HG03575 (cell line): ENCODE data around the gene ADPRM.
A peak's percentile ranks its signal among the peaks of the same experiment; 100 is the strongest.

Experiments
- ATAC-seq: cut with Tn5 transposase; IDR thresholded peaks from one replicate; pipeline ENCODE4 v1.9.1; 2021; ENCODE audit not compliant: unreplicated experiment, insufficient number of reproducible peaks, low FRiP score; ENCODE audit errors: extremely low read depth

Gene ADPRM, protein sequence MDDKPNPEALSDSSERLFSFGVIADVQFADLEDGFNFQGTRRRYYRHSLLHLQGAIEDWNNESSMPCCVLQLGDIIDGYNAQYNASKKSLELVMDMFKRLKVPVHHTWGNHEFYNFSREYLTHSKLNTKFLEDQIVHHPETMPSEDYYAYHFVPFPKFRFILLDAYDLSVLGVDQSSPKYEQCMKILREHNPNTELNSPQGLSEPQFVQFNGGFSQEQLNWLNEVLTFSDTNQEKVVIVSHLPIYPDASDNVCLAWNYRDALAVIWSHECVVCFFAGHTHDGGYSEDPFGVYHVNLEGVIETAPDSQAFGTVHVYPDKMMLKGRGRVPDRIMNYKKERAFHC

DNA sequence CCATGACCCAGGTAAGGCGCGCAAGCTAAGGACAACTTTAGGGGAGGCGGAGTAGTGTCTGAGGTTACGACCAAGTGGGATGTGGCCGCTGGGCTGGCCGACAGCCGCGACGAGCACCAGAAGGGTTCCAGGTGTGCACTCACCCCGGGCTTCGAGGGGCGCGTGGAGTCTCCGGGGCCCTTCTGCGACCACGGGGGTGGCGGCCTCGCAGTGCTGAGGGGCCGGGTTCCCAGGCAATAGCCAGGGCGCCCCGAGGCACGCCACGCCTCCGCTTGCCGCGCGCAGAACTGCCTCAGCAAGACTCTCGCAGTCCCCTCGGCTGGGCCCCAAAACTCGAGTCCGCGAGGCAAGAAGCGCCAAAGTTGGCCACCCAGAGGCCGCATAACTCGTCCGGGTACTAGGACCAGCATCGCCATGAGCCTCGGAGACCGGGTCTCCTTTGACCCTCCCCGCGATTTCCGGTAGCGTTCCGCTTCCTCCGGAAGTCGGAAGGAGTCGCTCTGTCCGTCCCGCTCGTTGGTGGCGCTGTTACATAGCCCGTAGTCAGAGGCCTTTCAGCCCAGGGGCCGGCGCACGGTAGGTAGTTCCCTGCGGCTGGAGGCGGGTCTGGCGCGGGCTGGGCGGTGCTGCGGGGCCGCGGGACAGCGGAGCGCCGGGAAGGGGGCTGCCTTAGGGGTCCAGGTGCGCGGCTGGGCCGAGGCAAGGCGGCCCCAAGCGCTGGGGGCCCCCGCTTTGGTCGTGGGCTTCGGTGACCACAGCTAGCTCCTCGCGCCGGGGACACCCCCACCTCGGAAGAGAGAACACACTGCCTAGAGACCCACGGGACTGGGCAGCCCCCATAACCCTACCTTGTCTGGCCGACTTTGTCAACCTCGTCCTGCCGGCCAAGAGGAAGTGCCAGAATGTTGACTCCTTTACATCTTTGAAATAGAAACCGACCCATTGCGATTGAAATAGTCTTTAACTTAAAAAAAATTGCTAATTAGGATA is at the start of gene ADPRM, which contains the start of gene SCO1:
Gene ADPRM, plus strand, starts transcription at position 503 of the 990 bp plus-strand sequence. CDS start 7,333 bp downstream, outside the sequence.
Gene SCO1, minus strand, starts transcription at position 442 of the 990 bp plus-strand sequence. Its CDS starts 26 bp downstream, at position 416.
- ATAC-seq, result peak; percentile 84

DNA sequence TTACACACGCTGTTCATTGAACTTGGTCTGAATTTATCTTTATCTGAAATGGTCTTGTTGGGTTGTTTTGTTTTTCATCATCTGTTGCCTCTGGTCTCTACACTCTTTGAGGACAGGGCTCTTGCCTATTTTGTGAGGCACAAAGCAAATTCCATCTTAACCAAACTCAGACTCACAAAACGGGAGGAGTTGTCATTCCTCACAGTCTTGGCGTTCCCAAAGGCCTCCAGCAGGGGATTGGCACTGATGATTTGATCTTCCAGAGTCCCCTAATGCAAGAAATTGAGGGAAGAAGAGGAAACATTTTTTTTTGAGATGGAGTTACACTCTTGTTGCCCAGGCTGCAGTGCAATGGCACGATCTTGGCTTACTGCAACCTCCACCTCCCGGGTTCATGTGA is 49.0 kb upstream of the ADPRM start:
- no peak for ATAC-seq

DNA sequence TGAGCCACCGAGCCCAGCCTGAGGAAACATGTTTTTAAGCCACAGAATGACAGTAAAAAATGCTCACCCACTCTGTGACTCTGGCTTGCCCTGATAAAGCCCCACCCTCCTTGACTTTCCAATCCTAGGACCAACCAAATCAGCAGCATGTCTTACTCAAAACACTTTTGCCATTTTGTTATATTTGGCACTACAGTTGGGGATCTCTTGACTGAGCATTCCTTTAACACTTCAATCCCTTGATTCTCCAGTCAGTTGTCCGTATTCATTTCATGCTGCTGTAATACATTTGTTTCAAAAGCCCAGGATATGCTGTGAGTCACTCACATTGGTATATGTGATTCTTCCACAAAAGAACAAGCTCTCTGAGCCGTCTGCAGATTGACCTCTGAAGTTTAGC is 48.4 kb upstream of the ADPRM start:
- ATAC-seq, result no peak

DNA sequence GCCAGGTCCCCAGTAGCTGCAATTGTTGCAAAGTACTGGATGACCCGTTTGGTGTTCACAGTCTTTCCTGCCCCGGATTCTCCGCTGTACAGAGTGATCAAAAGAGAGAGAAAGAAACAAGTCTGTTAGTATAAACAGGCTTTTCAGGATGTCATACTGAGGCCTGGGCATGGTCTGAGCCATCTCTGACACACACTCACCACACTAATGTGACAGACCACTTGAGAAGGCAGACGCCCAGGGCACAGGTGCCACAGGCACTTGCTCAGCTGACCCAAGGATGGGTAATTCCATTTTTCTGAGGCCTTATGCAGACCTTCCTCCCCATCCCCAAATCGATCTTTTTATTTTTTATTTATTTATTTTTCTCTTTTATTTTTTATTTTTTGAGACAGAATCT is 47.8 kb upstream of the ADPRM start:
- ATAC-seq, result no peak

DNA sequence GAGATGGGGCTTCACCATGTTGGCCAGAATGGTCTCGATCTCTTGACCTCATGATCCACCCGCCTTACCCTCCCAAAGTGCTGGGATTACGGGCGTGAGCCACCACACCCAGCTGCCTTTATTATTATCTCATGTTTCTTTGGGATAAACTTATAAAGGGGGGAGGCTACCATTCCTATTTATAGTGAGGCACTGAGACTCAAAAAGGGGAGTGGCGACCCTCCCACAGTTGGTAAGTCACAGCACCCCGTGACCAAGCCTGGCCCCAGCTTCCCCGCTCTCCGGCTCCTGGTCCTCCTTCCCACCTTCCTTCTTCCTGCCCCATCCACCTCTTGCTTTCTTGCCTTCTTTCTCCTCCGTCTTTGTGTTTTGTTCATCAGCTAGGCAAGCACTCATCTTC is 45.5 kb upstream of the ADPRM start:
- ATAC-seq, result no peak

DNA sequence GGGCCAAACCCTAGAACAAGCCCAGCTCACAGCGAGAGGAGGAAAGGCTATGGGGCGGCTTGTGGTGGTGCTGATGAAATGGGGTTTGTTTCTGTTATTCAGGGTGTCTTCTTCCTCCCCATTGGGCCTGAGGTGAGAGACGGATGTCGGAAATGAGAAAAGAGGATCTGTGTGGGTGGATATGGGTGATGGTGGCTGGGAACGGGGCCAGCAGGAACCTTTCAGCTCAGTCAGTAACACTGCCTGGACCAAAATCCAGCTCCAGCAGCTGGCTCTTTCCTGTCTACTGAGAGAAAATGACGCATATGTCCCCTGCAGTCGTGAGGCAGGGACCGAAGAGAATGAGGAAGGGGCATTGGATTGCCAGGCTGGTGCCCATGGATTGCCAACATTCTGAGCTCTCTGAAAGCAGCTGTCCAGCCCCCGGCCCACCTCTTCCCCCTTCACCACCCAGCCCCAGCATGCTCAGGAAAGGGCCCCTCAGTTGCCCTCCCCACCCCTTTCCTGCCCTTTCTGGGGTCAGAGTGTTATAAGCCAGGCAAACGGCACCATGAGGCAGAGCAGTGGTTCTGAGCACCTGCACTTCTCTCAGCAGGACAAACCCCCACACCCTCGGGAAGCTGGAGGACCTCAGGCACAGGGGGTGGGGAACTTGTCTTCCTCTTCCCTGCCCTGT is 44.3 kb upstream of the ADPRM start:
- ATAC-seq, result no peak

DNA sequence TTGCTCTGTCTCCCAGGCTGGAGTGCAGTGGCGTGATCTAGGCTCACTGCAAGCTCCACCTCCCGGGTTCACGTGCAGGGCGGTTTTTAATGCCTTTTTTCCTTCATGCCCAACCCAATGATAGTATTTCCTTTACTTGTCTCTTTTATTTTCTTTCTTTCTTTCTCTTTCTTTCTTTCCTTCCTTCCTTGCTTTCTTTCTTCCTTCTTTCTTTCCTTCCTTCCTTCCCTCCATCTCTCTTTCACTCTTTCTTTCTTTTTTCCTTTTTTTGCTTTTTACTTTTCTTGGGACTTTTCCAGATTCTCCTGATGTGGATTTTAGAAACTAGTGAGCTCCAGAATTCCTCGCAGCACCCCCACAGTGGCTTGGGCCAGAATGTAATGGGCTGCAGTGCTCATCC is 43.4 kb upstream of the ADPRM start:
- no peak for ATAC-seq

DNA sequence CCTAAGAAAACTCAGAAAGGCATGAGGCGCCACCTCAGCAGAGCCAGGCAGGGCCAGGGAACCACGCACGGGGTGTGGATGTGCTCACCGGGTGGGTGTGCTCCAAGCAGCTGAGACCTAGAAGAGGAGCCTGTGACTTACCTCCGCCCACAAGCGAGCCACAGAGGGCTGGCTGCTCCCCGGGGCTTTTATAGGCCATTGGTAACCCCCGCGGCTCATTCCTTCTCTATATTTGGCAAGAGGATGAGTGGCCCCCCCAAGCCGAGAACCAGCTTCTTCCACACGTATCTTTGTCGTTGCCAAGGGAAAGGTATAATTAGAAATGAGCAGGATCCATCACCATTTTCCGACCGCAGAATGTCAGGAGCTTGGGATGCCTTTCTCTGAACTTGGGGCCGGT is 40.2 kb upstream of the ADPRM start, which contains the start of gene MYH3:
Gene MYH3, minus strand, starts transcription at position 162 of the 400 bp plus-strand sequence. CDS start 2,245 bp downstream, outside the sequence.
- no peak for ATAC-seq

DNA sequence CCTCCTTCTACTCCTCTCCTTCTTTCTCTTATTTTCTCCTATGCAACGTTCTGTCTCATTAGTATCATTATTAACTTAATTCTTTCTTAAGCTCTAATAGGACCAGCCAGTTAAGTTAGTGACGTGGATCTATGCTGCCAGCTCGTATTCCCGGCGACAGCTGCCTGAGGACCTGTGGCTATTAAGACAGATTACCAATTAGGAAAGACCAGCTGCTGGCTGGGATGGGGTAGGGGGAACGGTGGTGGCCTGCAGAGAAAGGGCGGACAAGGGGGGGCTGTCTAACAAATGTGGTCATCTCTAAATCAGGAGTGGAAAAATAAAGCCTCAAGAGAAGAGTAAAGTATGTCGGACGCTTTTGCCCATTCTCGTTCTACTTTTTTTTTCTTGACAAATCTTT is 39.5 kb upstream of the ADPRM start:
- ATAC-seq, result no peak

DNA sequence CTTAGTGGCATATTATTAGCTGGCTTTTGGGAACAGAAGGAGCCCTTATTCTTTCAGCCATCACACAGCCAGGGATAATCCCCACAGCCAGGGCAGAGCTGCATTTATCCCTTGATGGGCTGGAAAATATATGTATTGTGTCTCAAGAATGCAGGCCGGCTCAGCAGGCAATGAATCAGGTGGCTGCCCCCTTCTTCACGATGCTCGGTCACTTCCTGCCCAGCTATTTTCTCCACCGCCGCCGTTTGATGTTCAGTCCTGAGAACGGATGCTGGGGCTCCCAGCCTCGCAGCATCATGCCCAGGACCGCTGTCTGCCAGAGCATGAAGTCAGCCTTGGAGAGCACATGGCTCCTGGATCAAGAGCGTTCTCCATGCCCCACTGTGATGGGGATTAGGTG is 36.0 kb upstream of the ADPRM start:
- ATAC-seq, result no peak

DNA sequence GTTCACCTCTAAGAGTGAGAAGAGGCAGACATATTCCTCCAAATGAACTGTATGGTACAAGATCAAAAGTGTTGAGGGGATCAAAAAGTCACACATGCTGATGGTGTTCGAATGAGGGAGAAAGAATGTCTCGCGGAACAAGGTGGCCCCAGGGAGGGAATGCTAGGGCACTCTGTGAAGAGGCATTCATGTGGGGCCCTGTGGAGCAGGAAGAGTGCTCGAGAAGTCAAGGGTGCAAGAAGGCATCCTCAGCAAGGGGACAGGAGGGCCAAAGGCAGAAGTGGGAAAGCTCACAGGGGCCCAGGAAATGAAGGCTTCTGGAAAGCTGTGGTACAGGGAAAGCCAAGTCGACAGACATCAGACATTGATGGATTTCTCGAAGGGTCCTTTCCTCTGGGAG is 34.2 kb upstream of the ADPRM start:
- no peak for ATAC-seq

DNA sequence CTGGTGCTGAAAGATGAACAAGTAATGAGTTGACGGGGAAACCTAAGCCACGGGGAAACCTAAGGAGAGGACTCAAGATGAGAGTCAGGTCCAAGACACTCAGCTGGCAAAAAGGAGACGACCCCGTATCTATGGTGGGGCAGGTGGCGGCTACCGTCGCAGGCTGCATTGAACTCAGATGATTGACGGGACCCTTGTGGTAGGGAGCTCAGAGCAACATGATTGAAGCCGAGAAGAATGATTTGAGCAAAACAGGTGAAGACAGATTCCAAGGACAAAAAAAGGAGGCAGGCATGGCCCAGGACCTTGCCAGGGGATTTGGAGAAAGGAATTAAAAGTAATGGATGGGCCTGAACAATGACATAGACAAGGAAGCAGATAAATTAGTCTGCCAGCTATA is 32.8 kb upstream of the ADPRM start:
- no peak for ATAC-seq

DNA sequence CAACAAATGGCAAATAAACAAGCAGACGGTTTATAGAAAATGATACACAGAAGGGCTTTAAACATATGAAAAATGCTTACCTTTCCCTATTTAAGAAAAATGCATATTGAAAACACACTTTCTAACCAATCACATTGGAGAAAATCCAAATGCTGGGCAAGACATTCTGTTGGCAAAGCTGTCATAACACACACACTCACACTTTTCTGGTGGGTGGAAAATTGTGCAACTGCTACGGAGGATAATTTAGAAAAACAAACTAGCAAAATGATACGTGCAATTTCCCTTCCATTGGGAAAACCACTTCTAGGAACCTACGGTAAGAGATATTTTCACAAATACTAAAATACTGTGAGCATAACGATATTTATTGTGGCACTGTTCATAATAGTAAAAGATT is 30.5 kb upstream of the ADPRM start:
- no peak for ATAC-seq

DNA sequence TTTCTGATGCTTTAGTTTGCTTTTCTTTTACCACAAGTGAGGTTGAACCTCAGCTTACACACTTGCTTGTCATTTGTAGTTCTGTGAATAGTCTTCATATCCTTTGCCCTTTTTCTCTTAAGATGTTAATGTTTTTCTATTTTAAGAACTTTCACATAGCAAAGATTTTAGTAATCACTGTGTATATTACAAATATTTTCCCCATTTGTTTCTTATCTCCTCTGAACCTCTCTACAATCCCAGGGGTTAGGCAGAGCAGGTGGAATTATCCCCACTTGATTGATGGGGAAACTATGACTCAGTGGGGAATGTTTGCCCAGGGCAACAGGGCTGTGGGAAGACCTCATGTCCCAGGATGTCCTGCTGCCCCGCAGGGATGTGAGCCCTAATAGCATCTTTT is 28.6 kb upstream of the ADPRM start:
- no peak for ATAC-seq

DNA sequence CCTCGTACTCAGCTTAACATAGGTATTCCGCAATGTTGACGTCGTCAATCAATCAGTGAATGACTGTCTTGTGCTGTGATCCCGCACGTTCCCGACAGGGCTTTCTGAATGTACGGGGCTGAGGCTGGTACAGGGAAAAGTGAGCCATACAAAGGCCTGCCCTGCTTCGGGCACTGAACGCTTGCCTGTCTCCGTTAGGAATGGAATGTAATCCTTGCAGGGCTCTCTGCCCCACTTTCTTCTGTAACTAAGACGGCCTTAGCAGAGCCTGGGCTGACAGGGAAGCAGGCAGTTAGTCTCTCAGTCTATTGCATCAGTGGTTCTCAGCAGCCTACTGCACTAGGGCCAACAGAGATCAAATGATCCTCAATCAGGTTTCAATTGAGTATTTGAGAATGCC is 24.1 kb upstream of the ADPRM start:
- no peak for ATAC-seq

DNA sequence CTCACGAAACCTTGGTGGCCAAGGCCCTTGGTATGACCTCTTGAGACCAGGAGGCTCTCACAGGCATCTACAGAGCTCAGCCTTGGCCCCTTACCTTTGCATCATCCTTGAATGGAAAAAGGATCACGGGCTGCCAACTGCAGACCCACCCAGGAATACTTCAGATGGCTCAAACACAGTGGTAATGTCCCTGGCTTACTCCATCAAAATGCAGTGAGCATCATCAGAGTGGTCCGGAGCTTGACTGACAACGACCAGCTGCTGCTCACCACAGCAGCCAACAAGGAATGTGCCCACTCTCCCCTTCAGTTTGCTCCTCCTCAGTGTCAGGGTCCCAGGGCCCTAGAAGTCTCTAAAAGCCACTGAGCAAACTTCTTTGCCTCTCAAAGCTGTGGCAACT is 22.7 kb upstream of the ADPRM start:
- no peak for ATAC-seq

DNA sequence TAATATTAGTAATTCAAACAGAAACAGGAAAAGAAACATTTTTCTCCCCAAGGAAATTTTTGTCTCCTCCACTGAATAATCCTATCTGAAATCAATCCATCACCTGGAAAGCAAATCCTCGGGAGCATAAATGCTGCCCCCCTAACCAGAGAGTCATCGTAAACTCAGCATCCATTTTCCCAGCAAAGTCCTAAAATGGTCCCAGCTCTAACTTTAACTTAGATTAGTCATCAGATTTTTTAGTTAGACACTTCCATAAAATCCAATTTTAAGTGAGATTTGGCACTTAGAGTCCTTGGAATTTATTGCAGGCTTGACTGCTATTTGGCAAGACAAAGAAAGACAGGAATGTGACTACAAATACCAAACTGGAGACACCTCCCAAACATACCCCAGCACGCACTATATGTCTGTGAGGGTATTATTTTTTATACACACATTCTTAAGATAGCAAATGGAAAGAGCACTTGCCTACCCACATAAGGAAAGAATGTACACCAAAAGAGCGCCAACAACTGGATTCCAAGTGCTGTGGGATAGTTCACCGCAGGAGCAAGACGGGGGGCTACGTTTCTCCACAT is 15.4 kb upstream of the ADPRM start:
- ATAC-seq, result no peak

DNA sequence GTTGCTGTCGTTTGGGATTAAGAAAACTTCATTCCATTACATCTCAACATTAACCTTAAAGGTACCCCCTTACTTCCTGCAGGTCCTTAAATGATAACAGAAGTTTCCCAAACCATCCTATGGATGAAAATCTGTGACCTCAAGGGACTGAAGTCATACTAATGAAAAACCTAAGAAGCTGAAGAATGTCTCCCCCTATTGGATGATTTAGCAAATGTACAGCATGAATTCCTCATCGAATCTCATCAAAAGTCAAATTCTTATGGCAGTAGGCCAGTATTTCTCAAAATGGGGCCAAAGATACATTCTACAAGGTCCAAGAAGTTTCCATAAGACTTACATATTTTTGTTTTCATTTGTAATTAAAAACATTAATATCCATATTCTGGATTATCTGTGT is 13.5 kb upstream of the ADPRM start:
- ATAC-seq, result no peak

DNA sequence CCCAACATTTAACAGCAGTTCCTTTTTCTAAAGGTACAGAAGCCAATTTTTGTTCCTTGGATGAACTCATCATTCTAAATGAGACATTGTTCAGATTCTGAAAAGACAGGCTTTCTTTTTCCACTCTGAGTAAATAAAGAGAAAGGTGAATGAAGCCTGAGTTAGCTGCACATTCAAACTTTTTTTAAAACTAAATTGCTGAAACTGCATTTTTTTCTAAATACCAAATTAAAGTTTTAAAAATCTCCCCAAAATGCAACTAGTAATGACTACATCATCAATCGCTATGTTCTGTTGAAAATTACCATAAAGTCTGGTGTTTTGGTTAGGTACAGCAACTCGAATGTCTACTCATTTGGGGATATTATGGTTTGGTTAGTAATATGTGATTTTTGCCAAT is 9.9 kb upstream of the ADPRM start:
- ATAC-seq, result no peak
